Spleen (tissue), 7 donors: ENCODE data around the gene MGAT4C.

ENCODE experiments used
- CTCF ChIP-seq, 11 experiments: fragments of 200-600 bp in 7 of 11; fragments of 450-650 bp in 4 of 11; sonication (generic) in 4 of 11; IDR thresholded peaks in 8 of 11; conservative IDR thresholded peaks in 3 of 11; 1 replicate in 7 of 11; 2 replicates in 4 of 11; pipeline versions ENCODE4 v1.4.0 to v1.8.0; 2016 to 2021; ENCODE audit warnings: antibody characterized with exemption in 11 of 11, inconsistent platforms in 4 of 11, mild to moderate bottlenecking in 1 of 11
- POLR2A ChIP-seq, 3 donors: fragments of 450-650 bp; IDR thresholded peaks; one replicate each; pipeline ENCODE4 v1.5.1; 2017; ENCODE audit warnings: antibody characterized with exemption in 3 of 3, mild to moderate bottlenecking in 1 of 3
- donor health status: DM: no; HTN: no; CAD: no; lungs with moderate emphysema.
- donor health status: DM: no; HTN: no; CAD: no.
- donor health status: DM: no; HTN: no; CAD: no.

- TF ChIP-seq CTCF (IDR thresholded peaks at IDR 0.05 in 8 of 11, conservative IDR thresholded peaks at IDR 0.05 in 3 of 11) = no peak
- TF ChIP-seq POLR2A (IDR thresholded peaks at IDR 0.05) = no peak
Observed at GRCh38 chr12:86213012-86213411, 43.2 kb downstream of the MGAT4C start.
